ENCODE results near the gene NDUFV1. TPM values are rescaled to one million over a fixed set of nuclear protein-coding genes. Genes with fewer than 3 reads are reported as not detected.

NDUFV1 gene
- total and polyA plus RNA-seq, 2 of the 4 experiments (the other 2 are of a cell fraction): 120 to 133 TPM

DNA sequence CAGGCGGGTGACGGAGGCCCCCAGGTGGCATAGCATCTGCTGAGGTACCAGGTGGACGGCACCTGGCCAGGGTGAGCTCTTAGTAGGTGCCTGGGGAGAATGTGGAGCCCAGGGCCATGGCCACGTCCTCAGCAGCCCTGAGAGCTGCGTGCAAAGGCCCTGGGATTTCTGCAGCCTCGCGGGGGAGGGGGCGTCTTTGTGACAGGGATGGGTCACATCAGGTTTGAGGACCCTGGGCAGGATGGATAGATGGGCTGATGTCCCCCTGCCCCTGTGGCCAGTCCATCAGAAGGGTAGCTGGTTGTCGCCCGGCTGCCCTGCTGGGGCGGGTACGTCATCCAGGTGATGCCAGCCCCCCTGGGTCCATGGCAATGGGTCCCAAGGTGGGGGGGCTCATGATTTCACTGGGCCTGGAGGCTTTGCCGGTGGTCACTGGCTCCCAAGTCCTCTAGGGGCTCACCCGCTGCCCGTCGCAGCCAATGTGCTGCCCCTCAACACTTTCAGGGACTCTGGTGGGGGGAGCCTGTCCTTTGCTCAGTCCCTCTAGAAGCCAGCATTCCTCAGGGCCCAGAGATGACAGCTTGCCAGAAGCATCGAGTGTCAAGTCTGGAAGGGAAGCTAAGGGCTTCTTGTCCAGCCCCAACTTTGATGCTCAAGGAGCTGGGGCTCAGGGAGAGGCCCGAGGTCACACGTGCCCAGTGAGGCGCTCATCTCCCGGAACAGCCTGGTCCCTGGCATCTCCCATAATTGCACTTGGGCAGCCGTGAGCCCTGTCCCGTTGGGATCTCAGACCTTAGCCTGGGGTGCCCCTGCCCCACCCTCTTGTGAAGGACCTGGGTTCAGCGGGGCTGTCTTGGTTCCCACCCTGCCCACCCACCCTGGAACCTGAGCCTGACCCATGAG lies 32.0 kb downstream of the NDUFV1 start:
- H3K14ac ChIP-seq (replicated peaks; ENCODE audit: low read depth, low read length): no peak overlapping the region
- no peaks in the 10 kb centered on the region for H3K79me1 ChIP-seq (ENCODE audit: low read depth in 1 of 2, low read length in 2 of 2)
- DNase-seq (no peak), ATAC-seq (ENCODE audit: low read depth) (no peak)
- H2AK9ac ChIP-seq (replicated peaks; ENCODE audit: low read depth, low read length, poor library complexity): no peak overlapping the region
- no peak overlapping the region for H2BK5ac ChIP-seq (ENCODE audit: low read depth, low read length, poor library complexity, severe bottlenecking)
- no peaks in the 10 kb centered on the region for H3K36me3 ChIP-seq (ENCODE audit: control insufficient read depth, insufficient read depth, low read length)
- H3K27ac ChIP-seq (ENCODE audit: insufficient read depth, low read length): no peak overlapping the region
- H3K18ac ChIP-seq (ENCODE audit: low read depth, low read length): no peak overlapping the region
- peaks cover 16% of the 10 kb centered on the region; the same call in 1 of the 2 replicates for H3K27me3 ChIP-seq (ENCODE audit: control insufficient read depth, insufficient read depth, low read length)
- H3K4me1 ChIP-seq (ENCODE audit: control insufficient read depth, insufficient read depth, low read length): no peaks in the 10 kb centered on the region
- no peaks in the 10 kb centered on the region for H3K9me1 ChIP-seq (ENCODE audit: insufficient read depth, low read length)
- H2AK5ac ChIP-seq (ENCODE audit: low read depth, low read length): no peak overlapping the region
- H3K4ac ChIP-seq (ENCODE audit: low read depth, low read length): no peak overlapping the region
- H2AFZ ChIP-seq (replicated peaks; ENCODE audit: low read length, poor library complexity): no peak overlapping the region
- no peak overlapping the region for H4K8ac ChIP-seq (ENCODE audit: low read depth in 2 of 2, low read length in 2 of 2)
- H3K4me3 ChIP-seq (ENCODE audit: insufficient read depth, low read depth, low read length): no peak overlapping the region
- dilution Hi-C loops (cut with HindIII; ENCODE audit: low sequenced_read_pairs, unreplicated experiment) (no loop called here), in situ Hi-C loops (cut with MboI; ENCODE audit: low sequenced_read_pairs) (no loop called here), intact Hi-C loops (cut with micrococcal nuclease) (no loop called here)
- no peak overlapping the region for H4K5ac ChIP-seq (ENCODE audit: low read depth, low read length)
- no peak overlapping the region for H3K4me2 ChIP-seq (ENCODE audit: low read depth, low read length)
- H3K23ac ChIP-seq (ENCODE audit: low read depth, low read length): no peak overlapping the region
- TF ChIP-seq RCOR1 (IDR thresholded peaks at IDR 0.05; ENCODE audit: insufficient replicate concordance, low read length) (no peak), CHD1 (IDR thresholded peaks at IDR 0.05; ENCODE audit: low read depth, low read length) (no peak), CEBPB (IDR thresholded peaks at IDR 0.05; ENCODE audit: low read depth, low read length) (no peak), SMC3 (IDR thresholded peaks at IDR 0.05; ENCODE audit: low read depth, low read length) (no peak), POLR2A (IDR thresholded peaks at IDR 0.05; ENCODE audit: low read depth, low read length) (no peak), FOS (IDR thresholded peaks at IDR 0.05; ENCODE audit: low read depth, low read length) (no peak), NFE2L2 (IDR thresholded peaks at IDR 0.05; ENCODE audit: low read depth, low read length) (no peak), MAFK (IDR thresholded peaks at IDR 0.05; ENCODE audit: low read depth, low read length) (no peak), RAD21 (IDR thresholded peaks at IDR 0.05; ENCODE audit: low read length) (no peak), MXI1 (IDR thresholded peaks at IDR 0.05; ENCODE audit: borderline replicate concordance, low read depth, low read length) (no peak), RFX5 (IDR thresholded peaks at IDR 0.05; ENCODE audit: low read depth, low read length) (no peak), MAZ (IDR thresholded peaks at IDR 0.05; ENCODE audit: borderline replicate concordance, low read depth, low read length) (no peak)
- TF ChIP-seq, protein P1, sequence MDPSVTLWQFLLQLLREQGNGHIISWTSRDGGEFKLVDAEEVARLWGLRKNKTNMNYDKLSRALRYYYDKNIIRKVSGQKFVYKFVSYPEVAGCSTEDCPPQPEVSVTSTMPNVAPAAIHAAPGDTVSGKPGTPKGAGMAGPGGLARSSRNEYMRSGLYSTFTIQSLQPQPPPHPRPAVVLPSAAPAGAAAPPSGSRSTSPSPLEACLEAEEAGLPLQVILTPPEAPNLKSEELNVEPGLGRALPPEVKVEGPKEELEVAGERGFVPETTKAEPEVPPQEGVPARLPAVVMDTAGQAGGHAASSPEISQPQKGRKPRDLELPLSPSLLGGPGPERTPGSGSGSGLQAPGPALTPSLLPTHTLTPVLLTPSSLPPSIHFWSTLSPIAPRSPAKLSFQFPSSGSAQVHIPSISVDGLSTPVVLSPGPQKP (IDR thresholded peaks at IDR 0.05; ENCODE audit: borderline replicate concordance, low read depth, low read length): no peak
- TF ChIP-seq, protein P2, sequence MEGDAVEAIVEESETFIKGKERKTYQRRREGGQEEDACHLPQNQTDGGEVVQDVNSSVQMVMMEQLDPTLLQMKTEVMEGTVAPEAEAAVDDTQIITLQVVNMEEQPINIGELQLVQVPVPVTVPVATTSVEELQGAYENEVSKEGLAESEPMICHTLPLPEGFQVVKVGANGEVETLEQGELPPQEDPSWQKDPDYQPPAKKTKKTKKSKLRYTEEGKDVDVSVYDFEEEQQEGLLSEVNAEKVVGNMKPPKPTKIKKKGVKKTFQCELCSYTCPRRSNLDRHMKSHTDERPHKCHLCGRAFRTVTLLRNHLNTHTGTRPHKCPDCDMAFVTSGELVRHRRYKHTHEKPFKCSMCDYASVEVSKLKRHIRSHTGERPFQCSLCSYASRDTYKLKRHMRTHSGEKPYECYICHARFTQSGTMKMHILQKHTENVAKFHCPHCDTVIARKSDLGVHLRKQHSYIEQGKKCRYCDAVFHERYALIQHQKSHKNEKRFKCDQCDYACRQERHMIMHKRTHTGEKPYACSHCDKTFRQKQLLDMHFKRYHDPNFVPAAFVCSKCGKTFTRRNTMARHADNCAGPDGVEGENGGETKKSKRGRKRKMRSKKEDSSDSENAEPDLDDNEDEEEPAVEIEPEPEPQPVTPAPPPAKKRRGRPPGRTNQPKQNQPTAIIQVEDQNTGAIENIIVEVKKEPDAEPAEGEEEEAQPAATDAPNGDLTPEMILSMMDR (conservative IDR thresholded peaks at IDR 0.05; ENCODE audit: low read depth, low read length): no peak
- no peak overlapping the region for H3K9ac ChIP-seq (ENCODE audit: low read depth, low read length)
- no peak overlapping the region for H3K56ac ChIP-seq (ENCODE audit: extremely low read depth, insufficient read depth, low read length)
- no peaks in the 10 kb centered on the region for H3K9me3 ChIP-seq (ENCODE audit: control insufficient read depth, insufficient read depth, low read length)
- H2BK20ac ChIP-seq (ENCODE audit: low read depth, low read length): no peak overlapping the region
- H4K20me1 ChIP-seq (ENCODE audit: insufficient read depth, low read length): no peaks in the 10 kb centered on the region
- ChIA-PET CTCF (interaction anchor here (0.5 to 0.6 kb wide), 2 partner anchors 13 to 102 kb away, joined by 3 to 4 read pairs; no protein-coding TSS in a partner anchor), POLR2A (ENCODE audit: unreplicated experiment) (no interaction called here)
- no peak overlapping the region for H2BK120ac ChIP-seq (ENCODE audit: low read depth, low read length)
- no peak overlapping the region for H2BK15ac ChIP-seq (ENCODE audit: low read depth, low read length)
- BruUV-seq (replicated peaks): no TSS peak
- 75% methylated on average over 13 of the region's 24 CpGs; no CpG with 5 or more reads in 1 of the 2 experiments for WGBS, 2 experiments (ENCODE audit: extremely low coverage in 2 of 2, insufficient read length in 1 of 2)
- H4K91ac ChIP-seq (ENCODE audit: insufficient read depth, low read depth, low read length): no peak overlapping the region
